Duodenal mucosa (tissue), 2 donors: ENCODE data around the gene ACVR1.
A peak's percentile ranks its signal among the peaks of the same experiment; 100 is the strongest.

ENCODE experiments used
- H3K27ac ChIP-seq: one replicate; pipeline ENCODE4 v1.7.0; 2013; ENCODE audit warnings: low read depth, low read length
- H3K27me3 ChIP-seq, 2 donors: one replicate each; pipeline ENCODE4 v1.7.0; 2013; ENCODE audit warnings: low read length in 2 of 2, control low read depth in 1 of 2; ENCODE audit not compliant: insufficient read depth in 2 of 2, control insufficient read depth in 1 of 2
- H3K36me3 ChIP-seq, 2 donors: one replicate each; pipeline ENCODE4 v1.7.0; 2013; ENCODE audit warnings: low read length in 2 of 2, control low read depth in 1 of 2; ENCODE audit not compliant: insufficient read depth in 2 of 2, control insufficient read depth in 1 of 2
- H3K4me1 ChIP-seq, 2 donors: one replicate each; pipeline ENCODE4 v1.7.0; 2013; ENCODE audit warnings: low read length in 2 of 2, control low read depth in 1 of 2; ENCODE audit not compliant: insufficient read depth in 2 of 2, control insufficient read depth in 1 of 2
- H3K4me3 ChIP-seq, 2 donors: one replicate each; pipeline ENCODE4 v1.7.0; 2013; ENCODE audit warnings: low read length in 2 of 2, low read depth in 1 of 2
- H3K9ac ChIP-seq, 2 donors: one replicate each; pipeline ENCODE4 v1.7.0; 2013; ENCODE audit warnings: low read length in 2 of 2, low read depth in 1 of 2
- H3K9me3 ChIP-seq, 2 donors: one replicate each; pipeline ENCODE4 v1.7.0; 2013; ENCODE audit warnings: low read length in 2 of 2, control low read depth in 1 of 2; ENCODE audit not compliant: control insufficient read depth in 1 of 2

The ACVR1 gene

DNA sequence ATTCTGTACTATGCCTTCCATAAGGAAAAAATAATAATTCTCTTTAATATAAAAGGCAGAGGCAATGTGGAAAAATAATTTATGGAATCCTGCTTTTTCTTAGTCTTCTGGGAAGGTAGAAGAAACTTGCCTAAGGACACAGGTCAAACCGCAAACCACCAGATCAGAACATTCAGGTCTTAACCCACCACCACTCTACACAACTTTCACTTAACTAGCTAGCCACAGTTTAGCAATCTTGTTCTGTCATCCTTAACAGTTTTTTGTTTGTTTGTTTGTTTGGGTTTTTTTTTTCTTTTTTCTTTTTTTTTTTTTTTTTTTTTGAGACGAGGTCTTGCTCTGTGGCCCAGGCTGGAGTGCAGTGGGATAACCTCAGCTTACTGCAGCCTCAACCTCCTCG is 70.6 kb downstream of the ACVR1 start:
- H3K4me3 ChIP-seq = no peak overlapping the region
- peaks cover 0 to 4% of the 10 kb centered on the region in 2 donors for H3K36me3 ChIP-seq
- no peak overlapping the region for H3K9ac ChIP-seq
- H3K27me3 ChIP-seq = no peaks in the 10 kb centered on the region
- H3K4me1 ChIP-seq = no peaks in the 10 kb centered on the region
- H3K9me3 ChIP-seq = no peaks in the 10 kb centered on the region
- H3K27ac ChIP-seq = no peak overlapping the region

DNA sequence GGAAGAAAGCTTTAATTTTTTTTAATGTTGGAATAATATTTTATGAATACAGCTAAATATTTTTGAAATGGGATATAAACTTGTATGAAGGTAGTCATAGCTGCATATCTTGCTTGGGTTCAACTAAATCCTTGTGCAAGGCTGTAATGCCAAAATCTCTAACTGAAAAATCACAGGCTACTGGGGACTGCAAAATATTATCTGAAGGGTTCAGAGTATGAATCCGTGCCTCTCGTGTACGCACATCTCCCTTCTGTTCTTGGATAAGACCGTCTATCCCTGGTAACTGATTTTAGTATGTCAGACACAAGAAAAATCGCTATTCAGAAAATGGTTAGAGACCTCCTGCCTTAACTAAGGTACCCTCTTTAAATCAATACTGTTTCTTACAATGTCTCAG is 71.8 kb downstream of the ACVR1 start:
- H3K4me3 ChIP-seq = no peak overlapping the region
- no peak overlapping the region for H3K9ac ChIP-seq
- no peaks in the 10 kb centered on the region for H3K27me3 ChIP-seq
- no peaks in the 10 kb centered on the region for H3K4me1 ChIP-seq
- H3K27ac ChIP-seq = no peak overlapping the region
- H3K36me3 ChIP-seq = peaks cover 0 to 4% of the 10 kb centered on the region in 2 donors
- no peaks in the 10 kb centered on the region for H3K9me3 ChIP-seq

DNA sequence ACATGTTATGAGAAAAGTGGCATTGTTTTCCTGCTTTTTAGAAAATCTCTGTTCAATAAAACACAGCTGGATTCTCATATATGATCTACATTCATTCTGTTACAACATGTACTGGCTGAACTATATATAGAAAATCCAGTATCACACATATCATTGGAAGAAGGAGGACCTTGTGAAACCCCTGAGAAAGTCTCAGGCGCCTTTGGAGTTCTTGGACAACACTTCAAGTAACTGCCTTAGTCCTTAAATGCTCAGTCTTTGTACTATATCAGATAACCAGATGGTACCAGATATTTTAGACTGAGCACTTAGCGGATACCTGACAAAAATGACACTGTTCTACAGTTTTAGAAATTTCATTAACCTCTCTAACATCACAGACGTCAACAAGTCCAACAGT is 72.2 kb downstream of the ACVR1 start:
- H3K27ac ChIP-seq = no peak overlapping the region
- no peak overlapping the region for H3K4me3 ChIP-seq
- H3K27me3 ChIP-seq = no peaks in the 10 kb centered on the region
- H3K36me3 ChIP-seq = peaks cover 0 to 4% of the 10 kb centered on the region in 2 donors
- H3K9me3 ChIP-seq = no peaks in the 10 kb centered on the region
- no peaks in the 10 kb centered on the region for H3K4me1 ChIP-seq
- no peak overlapping the region for H3K9ac ChIP-seq

GRCh38 chr2:157803476-157803875 is 72.7 kb downstream of the ACVR1 start:
- Histone ChIP-seq H3K36me3 (peaks cover 0 to 4% of the 10 kb centered on the region in 2 donors), H3K9ac (no peak overlapping the region), H3K4me1 (no peaks in the 10 kb centered on the region), H3K27ac (no peak overlapping the region), H3K9me3 (no peaks in the 10 kb centered on the region), H3K27me3 (no peaks in the 10 kb centered on the region), H3K4me3 (no peak overlapping the region)

DNA sequence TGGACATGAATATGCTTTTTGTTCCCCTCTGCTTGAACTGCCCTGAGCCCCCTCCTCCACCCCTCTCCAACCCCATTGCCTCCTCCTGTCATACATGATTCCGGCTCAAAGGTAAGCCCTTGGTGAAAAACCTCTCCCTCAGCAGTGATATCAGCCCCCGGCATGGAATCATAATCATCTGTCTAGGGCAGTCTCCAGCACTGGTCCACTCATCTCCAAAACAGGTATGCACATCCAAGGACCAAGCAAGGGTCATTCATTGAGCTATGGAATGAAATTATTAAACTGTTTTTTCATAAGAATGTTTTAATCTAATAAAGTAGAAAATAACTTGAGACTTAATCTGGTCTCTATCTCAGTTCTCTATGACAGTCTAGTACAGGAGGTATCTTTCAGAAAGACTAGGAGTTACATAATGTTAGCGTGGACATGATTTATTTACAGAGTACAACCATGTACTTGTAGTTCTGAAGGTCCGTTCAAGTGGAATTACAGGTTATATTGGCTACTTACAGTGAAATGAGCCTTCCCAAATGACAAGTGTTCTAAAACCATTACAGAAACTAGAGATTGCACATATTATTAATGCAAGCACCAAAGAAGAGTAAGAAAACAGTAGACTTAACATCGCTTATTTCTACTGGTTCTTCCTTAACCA is 75.2 kb downstream of the ACVR1 start:
- Histone ChIP-seq H3K4me3 (no peak overlapping the region), H3K27ac (no peak overlapping the region), H3K9me3 (no peaks in the 10 kb centered on the region), H3K36me3 (peaks cover 4 to 8% of the 10 kb centered on the region in 2 donors), H3K27me3 (no peaks in the 10 kb centered on the region), H3K4me1 (no peaks in the 10 kb centered on the region), H3K9ac (no peak overlapping the region)

DNA sequence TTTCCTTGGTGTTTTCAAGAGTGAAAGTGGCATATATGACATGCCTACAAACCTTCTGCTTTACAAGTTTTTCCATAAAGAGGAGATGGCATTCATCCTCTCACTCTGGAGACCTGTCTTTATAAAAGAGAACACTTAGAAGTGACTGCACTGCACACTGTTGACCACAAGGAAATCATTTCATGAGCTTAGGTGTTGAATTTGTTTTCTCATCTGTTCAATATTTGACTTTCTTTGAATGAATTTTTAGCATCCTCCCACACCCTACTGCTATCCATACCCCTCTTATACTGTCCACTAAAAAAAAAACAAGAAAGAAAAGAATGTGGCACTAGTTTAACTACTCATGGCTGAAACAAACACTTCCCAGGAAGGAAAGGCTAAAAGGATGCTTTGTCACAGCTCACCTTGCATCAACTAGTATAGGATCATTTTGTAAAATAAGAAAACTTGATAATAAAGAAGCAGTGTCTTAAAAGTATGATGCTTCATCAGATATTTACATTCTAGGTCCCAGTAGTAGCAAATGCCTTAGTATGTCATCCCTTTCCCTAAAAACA is 83.0 kb downstream of the ACVR1 start:
- Histone ChIP-seq H3K4me3 (no peak overlapping the region), H3K27ac (no peak overlapping the region)

GRCh38 chr2:157792335-157793052 is 83.6 kb downstream of the ACVR1 start:
- Histone ChIP-seq H3K9ac (no peak overlapping the region), H3K4me3 (no peak overlapping the region), H3K4me1 (peaks cover 17 to 40% of the 10 kb centered on the region in 2 donors), H3K27me3 (no peaks in the 10 kb centered on the region), H3K9me3 (no peaks in the 10 kb centered on the region), H3K36me3 (peaks cover 0 to 2% of the 10 kb centered on the region in 2 donors), H3K27ac (no peak overlapping the region)

More for the DNA sequence above, 83.0 kb downstream of the ACVR1 start:
- no peaks in the 10 kb centered on the region for H3K27me3 ChIP-seq
- H3K9me3 ChIP-seq = no peaks in the 10 kb centered on the region
- H3K4me1 ChIP-seq = peaks cover 17 to 40% of the 10 kb centered on the region in 2 donors
- peaks cover 0 to 8% of the 10 kb centered on the region in 2 donors for H3K36me3 ChIP-seq
- H3K9ac ChIP-seq = no peak overlapping the region

- H3K36me3 ChIP-seq = no peaks in the 10 kb centered on the region
- H3K27me3 ChIP-seq = no peaks in the 10 kb centered on the region
- no peak overlapping the region for H3K4me3 ChIP-seq
- no peak overlapping the region for H3K9ac ChIP-seq
- no peaks in the 10 kb centered on the region for H3K9me3 ChIP-seq
- no peak overlapping the region for H3K27ac ChIP-seq
- peaks cover 28 to 52% of the 10 kb centered on the region in 2 donors for H3K4me1 ChIP-seq
Measured at GRCh38 chr2:157790780-157791179, 85.3 kb downstream of the ACVR1 start.

DNA sequence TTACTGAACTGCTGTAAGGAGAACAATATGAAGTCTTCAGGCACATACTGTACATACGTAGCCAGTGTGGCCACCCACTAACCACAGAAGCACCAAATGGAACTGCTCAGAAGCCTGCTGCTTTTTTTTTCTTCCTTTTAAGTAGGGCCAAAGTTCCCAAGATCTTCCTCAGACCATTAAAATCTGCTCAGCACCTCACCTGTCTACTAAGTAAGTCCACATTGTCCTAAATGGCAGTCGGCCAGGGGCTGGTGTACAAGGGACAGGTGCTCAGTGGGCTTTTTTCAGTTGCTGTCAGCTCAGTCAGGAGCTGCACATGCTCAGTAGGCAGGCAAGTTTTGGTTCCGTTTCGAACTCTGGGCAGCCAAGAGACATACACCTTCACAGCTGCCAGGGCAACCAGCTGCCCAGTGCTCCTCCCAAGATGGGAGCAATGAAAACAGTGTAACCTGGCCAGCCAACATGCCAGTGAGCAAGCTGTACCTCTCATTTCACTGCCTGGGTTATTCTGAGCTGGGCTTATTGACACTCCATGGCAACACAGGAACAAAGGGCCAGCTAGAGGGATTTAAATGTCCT is 86.1 kb downstream of the ACVR1 start:
- Histone ChIP-seq H3K27me3 (no peaks in the 10 kb centered on the region), H3K4me1 (peaks cover 35 to 60% of the 10 kb centered on the region in 2 donors)

DNA sequence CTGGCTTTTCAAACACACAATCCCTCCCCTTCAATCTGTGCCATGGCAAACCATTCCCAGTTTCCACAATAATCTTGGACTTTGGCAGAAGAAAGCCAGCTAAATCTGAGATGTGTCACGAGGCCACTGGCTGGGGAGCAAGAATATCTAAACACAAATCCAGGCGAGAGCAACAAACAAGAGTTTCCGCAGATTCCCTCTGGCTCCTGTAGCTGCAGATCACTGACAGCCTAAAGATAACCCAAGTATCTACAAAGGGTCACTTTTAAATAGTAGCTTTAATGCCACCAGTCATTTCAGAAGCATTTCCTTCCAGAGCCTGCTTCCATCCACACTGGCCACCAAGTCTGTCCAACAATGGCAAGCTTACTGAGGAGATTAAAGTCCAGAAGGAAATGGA is 86.9 kb downstream of the ACVR1 start:
- H3K9ac ChIP-seq = no peak overlapping the region
- peaks cover 41 to 65% of the 10 kb centered on the region in 2 donors for H3K4me1 ChIP-seq
- no peaks in the 10 kb centered on the region for H3K36me3 ChIP-seq
- no peaks in the 10 kb centered on the region for H3K27me3 ChIP-seq
- H3K9me3 ChIP-seq = no peaks in the 10 kb centered on the region
- H3K4me3 ChIP-seq = peak overlapping the region in 1 of 2 donors; percentile 9
- no peak overlapping the region for H3K27ac ChIP-seq

More for the DNA sequence above, 86.1 kb downstream of the ACVR1 start:
- H3K9me3 ChIP-seq = no peaks in the 10 kb centered on the region
- no peak overlapping the region for H3K9ac ChIP-seq
- H3K4me3 ChIP-seq = peak overlapping the region; percentile 7 to 9
- no peaks in the 10 kb centered on the region for H3K36me3 ChIP-seq
- H3K27ac ChIP-seq = no peak overlapping the region
